SK-N-SH treated with all-trans-retinoic acid at 6 μM for 48 hours (cell line): ENCODE results near the gene MAST4.

ENCODE experiments used
- ARNTL ChIP-seq: fragments of 450-650 bp; formaldehyde crosslinking; IDR thresholded peaks from 2 replicates; pipeline ENCODE4 v1.5.0; 2020; ENCODE audit warnings: low read depth, mild to moderate bottlenecking, moderate library complexity, borderline replicate concordance
- CSDC2 ChIP-seq: fragments of 250-450 bp; sonication (Bioruptor Pico); IDR thresholded peaks from 2 replicates; pipeline ENCODE4 v1.5.0; 2020; ENCODE audit warnings: mild to moderate bottlenecking, moderate library complexity
- ISL1 ChIP-seq: fragments of 250-450 bp; sonication (Bioruptor Pico); IDR thresholded peaks from 2 replicates; pipeline ENCODE4 v2.1.2; 2022; ENCODE audit warnings: mild to moderate bottlenecking, moderate library complexity
- OSR1 ChIP-seq: fragments of 250-450 bp; sonication (Bioruptor Pico); IDR thresholded peaks from 2 replicates; pipeline ENCODE4 v1.8.0; 2022; ENCODE audit warnings: moderate library complexity, mild to moderate bottlenecking, inconsistent platforms
- RARB ChIP-seq: fragments of 250-450 bp; sonication (Bioruptor Pico); IDR thresholded peaks from 2 replicates; pipeline ENCODE4 v1.8.0; 2021; ENCODE audit warnings: mild to moderate bottlenecking, moderate library complexity
- SNAI2 ChIP-seq: fragments of 250-450 bp; sonication (Bioruptor Pico); IDR thresholded peaks from 2 replicates; pipeline ENCODE4 v1.5.0; 2020; ENCODE audit warnings: mild to moderate bottlenecking, moderate library complexity
- TOX ChIP-seq: fragments of 250-450 bp; sonication (Bioruptor Pico); IDR thresholded peaks from 2 replicates; pipeline ENCODE4 v1.8.0; 2021; ENCODE audit warnings: mild to moderate bottlenecking, moderate library complexity, borderline replicate concordance
- ZFP3 ChIP-seq: fragments of 250-450 bp; sonication (Bioruptor Pico); IDR thresholded peaks from 2 replicates; pipeline ENCODE4 v1.5.0; 2020; ENCODE audit warnings: mild to moderate bottlenecking, moderate library complexity
- ZFP30 ChIP-seq: fragments of 450-650 bp; formaldehyde crosslinking; IDR thresholded peaks from 2 replicates; pipeline ENCODE4 v1.5.0; 2022; ENCODE audit warnings: mild to moderate bottlenecking, moderate library complexity
- TF ChIP-seq, protein P1 (sequence below): fragments of 250-450 bp; sonication (Bioruptor Pico); IDR thresholded peaks from 2 replicates; pipeline ENCODE4 v1.8.0; 2020; ENCODE audit warnings: mild to moderate bottlenecking, moderate library complexity, borderline replicate concordance
- TF ChIP-seq, protein P2 (sequence below): fragments of 250-450 bp; sonication (Bioruptor Pico); IDR thresholded peaks from 2 replicates; pipeline ENCODE4 v1.5.0; 2020; ENCODE audit warnings: mild to moderate bottlenecking, moderate library complexity

DNA sequence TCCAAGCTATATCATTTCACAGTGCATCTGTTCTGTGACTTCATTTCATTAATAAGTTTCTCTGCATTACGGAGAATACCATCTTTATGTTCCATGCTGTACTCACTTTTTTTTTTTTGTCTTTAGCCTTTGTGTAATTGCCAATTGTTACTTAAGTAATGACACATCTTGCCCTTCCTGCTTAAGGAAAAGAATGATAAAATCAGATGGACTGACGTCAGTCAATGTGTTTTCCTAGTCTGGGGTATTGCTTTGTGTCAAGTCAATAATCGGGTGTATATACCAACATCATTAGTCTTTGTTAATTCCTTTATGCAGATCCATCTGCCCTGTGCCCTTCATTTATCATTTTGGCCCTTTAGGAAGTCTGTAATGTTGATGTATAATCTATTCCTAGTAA lies 466.9 kb downstream of the MAST4 start:
- TF ChIP-seq RARB (CRISPR knock-in tag) (no peak), ARNTL (CRISPR knock-in tag) (no peak), ISL1 (CRISPR knock-in tag) (peak; percentile 33; the same call in 1 of the 2 replicates), ZFP30 (CRISPR knock-in tag) (no peak), ZFP3 (CRISPR knock-in tag) (0 out of 2 replicates have a peak, but pooled peaks have one; percentile 32), SNAI2 (CRISPR knock-in tag) (no peak), CSDC2 (CRISPR knock-in tag) (no peak), TOX (no peak), OSR1 (CRISPR knock-in tag) (no peak)
- TF ChIP-seq, protein P1, sequence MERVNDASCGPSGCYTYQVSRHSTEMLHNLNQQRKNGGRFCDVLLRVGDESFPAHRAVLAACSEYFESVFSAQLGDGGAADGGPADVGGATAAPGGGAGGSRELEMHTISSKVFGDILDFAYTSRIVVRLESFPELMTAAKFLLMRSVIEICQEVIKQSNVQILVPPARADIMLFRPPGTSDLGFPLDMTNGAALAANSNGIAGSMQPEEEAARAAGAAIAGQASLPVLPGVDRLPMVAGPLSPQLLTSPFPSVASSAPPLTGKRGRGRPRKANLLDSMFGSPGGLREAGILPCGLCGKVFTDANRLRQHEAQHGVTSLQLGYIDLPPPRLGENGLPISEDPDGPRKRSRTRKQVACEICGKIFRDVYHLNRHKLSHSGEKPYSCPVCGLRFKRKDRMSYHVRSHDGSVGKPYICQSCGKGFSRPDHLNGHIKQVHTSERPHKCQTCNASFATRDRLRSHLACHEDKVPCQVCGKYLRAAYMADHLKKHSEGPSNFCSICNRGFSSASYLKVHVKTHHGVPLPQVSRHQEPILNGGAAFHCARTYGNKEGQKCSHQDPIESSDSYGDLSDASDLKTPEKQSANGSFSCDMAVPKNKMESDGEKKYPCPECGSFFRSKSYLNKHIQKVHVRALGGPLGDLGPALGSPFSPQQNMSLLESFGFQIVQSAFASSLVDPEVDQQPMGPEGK = no peak
- TF ChIP-seq, protein P2, sequence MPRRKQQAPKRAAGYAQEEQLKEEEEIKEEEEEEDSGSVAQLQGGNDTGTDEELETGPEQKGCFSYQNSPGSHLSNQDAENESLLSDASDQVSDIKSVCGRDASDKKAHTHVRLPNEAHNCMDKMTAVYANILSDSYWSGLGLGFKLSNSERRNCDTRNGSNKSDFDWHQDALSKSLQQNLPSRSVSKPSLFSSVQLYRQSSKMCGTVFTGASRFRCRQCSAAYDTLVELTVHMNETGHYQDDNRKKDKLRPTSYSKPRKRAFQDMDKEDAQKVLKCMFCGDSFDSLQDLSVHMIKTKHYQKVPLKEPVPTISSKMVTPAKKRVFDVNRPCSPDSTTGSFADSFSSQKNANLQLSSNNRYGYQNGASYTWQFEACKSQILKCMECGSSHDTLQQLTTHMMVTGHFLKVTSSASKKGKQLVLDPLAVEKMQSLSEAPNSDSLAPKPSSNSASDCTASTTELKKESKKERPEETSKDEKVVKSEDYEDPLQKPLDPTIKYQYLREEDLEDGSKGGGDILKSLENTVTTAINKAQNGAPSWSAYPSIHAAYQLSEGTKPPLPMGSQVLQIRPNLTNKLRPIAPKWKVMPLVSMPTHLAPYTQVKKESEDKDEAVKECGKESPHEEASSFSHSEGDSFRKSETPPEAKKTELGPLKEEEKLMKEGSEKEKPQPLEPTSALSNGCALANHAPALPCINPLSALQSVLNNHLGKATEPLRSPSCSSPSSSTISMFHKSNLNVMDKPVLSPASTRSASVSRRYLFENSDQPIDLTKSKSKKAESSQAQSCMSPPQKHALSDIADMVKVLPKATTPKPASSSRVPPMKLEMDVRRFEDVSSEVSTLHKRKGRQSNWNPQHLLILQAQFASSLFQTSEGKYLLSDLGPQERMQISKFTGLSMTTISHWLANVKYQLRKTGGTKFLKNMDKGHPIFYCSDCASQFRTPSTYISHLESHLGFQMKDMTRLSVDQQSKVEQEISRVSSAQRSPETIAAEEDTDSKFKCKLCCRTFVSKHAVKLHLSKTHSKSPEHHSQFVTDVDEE = no peak
